NCI-H510A (cell line): ENCODE measurements around the gene BHLHA15.
"Not testable (repeated sequence)": the region's sequence is repeated elsewhere in the genome, so short reads cannot be mapped to it uniquely, and the experiment has no call there.

Source experiments
- DNase-seq: peaks from one replicate; lab custom pipeline; 2025; lab: John Stamatoyannopoulos, UW

BHLHA15 gene

DNA sequence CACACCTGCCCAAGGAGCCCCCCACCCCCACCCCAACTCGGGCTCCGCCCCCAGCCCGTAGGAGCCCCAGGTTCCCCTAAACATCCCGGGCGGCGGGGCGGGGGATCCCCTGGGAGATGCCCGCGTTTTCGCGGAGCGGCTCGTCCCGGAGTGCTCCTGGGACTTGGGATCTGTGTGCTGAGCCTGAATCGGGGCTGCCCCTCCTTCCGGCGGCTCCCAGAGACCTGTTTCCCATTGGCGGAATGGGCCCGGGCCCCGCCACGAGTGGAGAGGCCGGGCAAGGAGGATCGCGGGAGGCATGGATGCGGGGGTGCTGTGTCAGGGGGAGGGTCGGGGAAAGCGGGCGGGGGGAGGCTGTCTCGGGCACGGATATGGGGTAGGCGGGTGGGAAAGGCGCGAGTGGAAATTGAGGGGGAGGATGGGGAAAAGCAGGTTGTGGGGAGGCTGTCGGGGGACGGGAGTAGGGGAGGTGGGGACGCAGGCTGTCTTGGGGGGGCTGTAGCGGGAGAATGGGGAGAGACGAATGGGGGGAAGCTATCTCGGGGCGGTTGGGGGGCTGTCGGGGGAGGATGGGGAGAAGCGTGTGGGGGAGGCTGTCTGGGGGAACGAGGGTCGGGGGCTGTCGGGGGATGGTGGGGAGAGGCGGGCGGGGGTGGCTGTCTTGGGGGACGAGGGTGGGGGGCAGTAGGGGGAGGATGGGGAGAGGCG lies 572 bp upstream of the BHLHA15 start:
- peak; percentile 15 for DNase-seq

DNA sequence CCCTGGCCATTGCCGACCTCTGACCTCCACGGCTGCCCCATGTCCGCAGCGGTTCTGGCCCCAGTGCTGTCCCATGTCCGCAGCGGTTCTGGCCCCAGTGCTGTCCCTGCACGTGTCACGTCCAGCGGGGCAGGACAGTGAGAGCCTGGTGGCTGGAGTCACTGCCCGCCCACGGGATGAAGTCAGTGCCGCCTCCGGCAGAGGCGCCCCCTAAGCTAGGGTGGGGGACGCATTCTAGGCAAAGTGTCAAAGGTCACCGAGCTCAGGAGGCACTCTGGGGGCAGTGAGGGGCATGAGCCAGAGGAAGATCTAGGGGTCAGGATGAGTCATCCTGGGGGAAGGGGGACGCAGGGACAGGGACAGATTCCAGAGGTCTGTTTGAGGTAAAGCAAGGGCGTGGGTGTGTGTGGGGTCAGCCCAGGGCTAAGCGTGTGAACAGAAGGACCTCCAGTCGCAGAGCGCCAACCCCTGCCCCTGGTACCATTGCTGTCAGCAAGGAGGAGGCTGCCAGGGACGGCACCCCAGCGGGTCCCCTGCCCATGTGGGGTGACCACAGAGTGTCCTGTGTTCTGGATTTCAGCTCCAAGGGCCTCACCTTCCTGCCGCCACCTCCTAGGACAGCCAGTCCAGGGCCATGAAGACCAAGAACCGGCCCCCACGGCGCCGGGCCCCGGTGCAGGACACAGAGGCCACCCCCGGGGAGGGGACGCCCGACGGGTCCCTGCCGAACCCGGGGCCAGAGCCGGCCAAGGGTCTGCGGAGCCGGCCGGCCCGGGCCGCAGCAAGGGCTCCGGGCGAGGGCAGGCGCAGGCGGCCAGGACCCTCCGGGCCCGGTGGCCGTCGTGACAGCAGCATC lies 665 bp downstream of the BHLHA15 start:
- no peak for DNase-seq

DNA sequence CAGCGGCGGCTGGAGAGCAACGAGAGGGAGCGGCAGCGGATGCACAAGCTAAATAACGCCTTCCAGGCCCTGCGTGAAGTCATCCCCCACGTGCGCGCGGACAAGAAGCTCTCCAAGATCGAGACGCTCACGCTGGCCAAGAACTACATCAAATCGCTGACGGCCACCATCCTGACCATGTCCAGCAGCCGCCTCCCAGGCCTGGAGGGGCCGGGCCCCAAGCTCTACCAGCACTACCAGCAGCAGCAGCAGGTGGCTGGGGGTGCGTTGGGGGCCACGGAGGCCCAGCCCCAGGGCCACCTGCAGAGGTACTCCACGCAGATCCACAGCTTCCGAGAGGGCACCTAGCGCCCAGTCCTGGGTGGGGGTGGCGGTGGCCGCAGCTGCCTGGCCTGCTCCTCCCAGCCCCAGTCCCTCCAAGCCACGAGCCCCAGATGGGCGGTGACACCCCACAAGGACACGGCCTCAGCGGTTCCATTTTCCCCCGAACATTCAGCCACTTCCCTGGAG lies 1.3 kb downstream of the BHLHA15 start:
- DNase-seq = no peak

DNA sequence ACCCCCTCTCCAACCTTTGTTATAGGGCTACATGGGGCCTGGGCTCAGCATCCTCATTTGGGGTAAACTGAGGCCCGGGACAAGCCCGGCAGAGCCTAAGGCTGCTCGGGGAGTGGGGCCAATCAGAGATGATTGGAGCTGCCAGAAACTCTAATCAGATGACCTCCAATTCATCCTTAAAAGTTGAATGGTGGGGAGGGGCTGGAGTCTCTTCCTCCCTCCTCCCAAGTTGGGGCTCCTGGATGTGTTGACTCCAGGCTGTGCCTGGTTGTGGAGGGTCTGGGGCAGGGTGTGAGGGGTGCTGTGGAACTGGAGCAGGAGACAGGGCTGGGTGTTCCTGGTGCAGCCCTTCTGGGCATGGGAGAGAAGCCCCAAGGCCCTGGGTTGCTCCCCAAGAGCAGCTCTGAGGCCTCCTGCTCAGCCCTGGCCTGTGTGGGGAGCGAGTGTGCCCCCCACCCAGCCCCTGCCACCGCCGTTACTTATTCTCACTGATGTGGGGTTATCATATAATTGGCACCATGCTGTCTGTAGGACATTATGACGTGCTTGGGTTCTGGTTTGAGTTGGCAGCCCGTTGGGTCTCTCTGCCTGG lies 2.2 kb downstream of the BHLHA15 start:
- DNase-seq = no peak

DNA sequence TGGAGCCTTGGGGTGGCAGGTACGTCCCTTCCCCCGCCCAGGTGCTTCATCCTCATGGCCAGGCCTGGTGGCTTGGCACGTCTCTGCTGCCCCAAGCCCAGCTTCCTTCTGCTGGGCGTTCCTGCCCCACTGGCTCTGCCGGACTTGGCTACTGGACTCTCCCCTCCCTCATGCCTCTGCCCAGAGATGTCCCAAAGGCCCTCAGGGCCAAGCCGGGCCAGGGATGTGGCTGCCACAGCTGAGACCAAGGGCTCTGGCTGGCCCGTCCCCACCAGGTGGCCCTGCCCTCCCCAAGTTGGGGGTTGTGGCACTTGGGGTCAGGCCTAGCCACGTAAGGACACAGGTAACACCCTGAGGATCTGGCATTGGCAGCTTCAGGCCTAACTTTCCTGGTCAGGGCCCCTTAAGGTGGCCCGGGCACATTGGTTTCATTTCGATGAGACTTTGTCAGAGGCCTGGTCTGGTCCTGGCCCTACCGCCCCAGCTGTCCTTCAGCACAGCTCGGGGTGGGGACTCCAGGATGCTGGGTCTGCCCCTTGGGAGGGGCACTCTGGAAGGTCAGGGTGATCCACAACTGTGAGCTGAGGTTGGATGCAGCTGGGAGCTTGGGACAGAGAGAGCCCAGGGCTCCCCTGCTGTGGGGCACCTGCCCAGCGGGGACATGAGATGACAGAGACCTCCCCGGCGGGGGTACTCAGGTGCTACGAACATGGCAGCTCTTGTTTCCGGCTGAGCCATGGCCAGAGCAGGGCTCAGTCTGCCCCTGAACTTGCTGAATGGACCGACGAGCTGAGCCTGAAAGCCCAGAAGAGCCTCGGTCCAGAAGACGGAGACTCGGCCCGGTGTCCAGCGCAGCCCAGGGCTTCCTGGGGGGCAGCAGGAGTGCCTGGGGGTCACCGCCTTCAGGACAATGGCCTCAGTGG lies 2.9 kb downstream of the BHLHA15 start:
- DNase-seq = no peak

DNA sequence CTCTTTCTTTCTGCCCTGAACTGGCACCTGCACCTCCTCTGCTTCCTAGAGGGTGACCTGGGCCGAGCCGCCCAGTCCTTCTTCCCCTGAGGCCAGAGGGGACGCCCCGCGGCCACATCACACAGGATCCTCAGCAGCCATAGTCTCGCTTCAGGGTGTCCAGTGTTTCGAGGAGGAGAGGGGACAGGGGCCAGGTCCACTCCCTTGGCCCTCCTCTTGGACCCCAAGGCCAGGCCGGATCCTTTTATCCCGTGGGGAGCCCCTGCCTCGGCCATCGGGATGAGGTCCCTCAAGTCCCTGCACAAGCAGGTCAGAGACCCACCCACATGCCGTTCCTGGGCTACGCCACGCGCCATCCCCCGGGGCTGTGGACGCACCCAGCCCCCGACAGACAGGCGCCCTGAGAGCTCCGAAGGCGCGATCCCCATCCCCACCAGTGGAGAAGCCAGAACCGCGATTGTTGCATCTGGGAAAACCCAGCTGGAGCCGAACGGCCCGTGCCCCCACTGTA lies 3.6 kb downstream of the BHLHA15 start:
- DNase-seq = no peak

DNA sequence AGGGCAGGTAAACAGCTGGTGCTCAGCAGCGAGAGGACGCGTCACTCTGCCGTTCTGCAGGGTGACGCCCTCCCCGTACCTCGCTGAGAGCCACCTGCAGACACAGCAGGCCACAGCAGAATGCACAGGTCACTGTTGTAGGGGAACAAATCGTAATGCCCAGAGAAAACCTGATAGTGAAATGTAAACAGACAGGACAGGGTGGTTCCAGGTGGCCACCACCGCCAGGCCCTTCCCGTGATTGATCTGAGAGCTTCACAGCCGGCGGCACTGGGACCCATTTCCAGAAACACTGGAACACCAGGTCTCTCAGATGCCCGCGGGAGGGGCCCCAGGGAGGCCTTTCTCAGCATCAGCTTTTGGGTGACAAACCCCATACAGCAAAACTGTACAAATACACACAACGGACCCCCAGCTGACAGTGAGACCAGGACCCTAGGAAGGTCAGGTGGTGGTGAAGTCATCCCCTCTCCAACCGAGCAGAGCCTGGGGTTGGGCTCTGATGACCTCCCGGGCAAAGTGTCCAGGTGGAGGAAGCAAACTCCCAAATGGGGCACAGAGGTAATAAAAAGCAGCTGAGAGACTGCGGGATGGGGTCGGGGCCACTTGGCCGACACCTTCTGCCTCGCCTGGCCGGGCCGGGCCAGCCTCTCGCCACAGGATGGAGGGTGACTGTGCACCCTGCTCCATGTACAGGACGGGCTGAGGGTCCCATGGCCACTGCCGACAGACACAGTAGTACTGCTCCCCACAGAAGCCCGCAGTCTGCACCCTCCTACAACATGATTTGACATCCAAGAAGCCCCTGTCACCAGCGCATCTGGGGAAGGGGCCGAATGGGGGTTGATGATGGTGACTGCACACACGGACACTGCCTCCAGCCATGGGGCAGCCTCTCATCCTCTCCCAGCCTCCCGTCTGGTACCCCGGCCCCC lies 4.6 kb downstream of the BHLHA15 start:
- DNase-seq = peak; percentile 63

DNA sequence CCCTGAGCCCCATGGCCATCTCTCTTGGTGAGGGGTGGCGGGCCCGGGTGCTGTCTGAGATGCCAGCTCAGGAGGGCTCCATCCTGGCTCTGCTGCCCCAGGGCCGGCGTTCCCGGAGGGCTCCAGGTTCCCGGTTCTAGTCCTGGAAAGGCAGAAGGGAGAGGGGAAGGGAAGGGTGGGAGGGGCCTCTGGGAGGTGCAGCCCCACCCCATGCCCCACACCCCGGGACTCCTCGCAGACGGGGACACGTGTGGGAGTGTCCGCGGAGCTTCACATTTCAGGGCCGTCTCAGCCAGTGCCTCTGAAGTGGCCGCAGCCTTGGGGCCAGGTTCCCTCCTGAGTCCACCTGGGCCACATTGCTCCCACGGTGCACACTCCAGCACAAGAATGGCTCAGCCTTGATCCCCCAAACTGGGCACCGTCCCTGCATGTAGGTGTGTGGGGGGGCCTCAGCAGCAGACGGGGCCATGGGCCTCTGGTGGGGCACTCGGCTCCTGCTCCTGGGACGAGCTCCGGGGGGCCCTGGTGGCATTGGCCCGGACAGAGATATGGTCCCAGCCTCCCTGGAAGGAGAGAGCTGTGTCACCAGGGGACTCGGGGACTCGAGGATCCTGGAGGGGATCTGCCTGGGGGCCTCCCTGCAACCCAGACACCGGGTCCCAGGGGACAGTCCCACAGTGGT lies 5.8 kb downstream of the BHLHA15 start:
- DNase-seq = no peak

DNA sequence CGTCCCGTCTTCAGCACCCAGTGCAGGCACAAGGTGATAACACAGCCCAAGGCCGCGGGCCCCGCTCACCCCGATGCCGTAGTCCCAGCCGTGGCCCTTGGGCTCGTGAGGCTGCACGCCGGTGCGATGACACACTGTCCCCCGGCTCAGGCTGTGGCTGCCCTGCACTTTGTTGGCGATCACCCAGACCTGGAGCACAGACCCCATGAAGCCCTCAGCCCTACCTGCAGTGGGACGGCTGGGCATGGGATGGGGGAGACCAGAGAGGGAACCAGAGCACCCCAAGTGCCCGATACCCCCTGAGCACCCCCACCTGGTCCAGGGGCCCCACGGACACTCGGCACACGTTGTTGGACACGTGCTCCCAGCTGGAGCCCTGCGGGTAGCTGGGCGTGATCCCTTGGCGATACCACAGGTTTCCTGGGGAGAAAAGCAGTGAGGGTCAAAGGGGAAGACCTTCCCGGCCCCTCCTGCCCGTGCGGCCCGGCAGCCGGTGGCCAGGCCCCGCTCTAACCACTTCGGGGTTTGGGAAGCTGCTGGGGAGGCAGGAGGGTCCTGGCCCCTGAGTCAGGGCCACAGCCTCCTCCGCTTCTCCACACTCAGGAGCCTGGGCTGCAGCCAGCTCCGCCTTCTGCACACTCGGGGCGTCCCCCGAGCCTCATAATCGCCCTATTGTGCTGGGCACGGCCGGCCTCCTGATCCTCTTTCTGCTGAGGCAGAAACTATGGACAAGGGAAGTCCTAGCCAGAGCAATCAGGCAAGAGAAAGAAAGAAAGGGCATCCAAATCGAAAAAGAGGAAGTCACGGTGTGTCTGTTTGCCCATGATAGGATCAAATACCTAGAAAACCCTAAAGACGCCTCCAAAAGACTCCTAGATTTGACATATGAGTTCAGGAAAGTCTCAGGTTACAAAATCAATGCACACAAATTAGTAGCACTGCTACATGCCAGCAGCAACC lies 6.7 kb downstream of the BHLHA15 start:
- no peak for DNase-seq

DNA sequence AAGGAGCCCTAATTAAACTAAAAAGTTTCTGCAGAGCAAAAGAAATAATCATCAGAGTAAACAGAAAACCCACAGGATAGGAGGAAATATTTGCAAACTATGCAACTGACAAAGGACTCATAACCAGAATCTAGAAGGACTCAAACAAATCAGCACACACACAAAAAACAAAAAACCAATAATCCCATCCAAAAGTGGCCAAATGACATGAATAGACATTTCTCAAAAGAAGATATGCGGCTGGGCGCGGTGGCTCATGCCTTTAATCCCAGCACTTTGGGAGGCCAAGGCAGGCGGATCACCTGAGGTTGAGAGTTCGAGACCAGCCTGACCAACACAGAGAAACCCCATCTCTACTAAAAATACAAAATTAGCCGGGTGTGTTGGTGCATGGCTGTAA lies 8.1 kb downstream of the BHLHA15 start:
- not testable (repeated sequence) for DNase-seq

DNA sequence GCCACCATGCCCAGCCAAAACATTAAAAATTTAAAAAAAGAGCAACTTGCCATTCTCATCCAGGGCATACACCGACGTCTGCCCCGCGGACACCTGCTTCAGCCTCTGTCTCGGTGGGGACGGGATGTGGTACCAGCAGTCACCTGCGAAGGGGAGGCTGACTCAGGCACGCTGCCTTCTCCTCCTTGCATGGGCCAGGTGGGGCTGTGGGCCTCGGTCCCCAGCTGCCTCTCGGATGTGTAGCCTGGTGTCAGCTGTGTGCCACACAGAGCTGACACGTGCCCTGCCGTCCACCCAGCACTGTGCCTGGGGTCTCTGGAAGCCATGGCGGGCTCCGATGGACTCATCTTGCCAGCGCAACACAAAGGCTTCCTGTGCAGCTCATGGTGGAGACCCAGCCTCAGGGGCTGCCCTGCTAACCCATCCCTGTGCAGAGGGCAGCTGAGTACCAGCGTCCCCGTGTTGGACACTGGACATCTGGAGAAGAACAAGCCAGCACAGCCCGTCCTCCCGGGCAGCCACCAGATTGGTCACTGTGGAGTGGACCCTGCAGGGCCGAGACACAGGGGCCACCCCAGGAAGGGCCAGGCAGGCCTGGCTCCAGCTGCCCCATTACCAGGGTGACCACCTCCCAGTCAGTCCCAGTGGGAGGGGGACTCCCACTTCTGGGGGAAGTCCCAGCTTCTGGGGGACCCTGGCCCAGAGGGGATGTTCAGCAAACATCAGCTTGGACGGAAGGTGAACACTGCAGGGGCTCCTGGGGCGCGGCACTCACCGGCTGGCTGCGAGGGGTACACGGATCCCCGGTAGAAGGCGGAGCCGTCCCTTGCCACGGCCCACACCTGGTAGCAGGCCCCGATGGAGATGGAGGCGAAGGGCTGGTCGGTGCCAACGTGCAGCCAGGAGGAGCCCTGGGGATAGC lies 10.6 kb downstream of the BHLHA15 start:
- no peak for DNase-seq

DNA sequence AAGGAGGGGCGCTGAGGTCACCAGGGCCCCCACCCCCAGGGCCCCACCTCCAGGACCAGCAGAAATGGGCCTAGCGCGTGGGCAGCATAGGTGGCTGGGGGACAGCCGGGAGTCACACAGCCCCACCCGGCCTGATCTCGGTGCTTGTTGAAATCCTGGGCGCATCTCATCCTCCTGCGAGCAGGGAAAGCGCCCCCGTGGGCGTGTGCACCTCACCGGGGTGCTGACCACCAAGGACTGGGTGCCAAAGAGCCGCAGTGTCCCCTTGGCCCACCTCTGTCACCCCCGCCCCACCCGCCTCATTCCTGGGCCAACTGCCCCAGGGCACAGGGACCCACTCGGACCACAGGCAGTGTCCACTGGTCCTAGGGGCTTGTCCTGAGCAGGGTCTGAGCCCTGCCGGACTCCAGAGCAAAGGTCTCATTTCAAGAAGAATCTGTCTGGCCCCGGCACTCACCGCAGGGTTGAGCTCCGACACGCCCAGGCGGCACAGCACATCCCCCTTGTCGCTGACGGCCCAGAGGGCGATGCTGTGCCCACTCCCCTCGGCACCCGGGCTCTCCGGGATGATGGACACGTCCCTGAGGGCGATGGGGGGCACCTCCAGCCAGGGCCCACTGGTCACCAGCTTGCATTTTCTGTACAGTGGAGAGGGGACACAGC lies 11.4 kb downstream of the BHLHA15 start:
- no peak for DNase-seq

DNA sequence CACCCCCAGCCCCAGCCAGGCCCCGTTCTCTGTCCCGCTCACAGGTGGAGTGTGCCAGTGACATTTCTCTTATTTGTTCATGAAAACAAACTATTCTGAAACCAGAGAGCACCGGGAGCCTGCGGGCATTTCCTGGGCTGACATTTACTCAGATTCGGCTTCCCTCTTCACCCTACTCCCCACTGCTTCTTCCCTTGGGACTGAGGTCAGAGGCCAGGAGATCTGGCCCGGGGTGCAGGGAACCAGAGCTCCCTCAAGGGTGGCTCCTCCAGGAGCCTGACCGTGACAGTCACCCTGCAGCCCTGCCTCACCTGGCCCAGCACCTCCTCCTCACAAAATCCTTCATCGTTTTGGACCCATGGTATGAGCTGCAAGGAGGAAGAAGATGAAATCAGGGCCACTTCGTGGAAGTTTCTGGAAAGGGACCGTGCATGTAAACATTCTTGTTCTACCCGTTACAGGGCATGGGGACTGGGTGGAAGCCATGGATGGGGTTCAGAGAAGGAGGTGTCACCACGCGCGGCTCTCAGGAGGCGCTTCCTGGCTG lies 12.2 kb downstream of the BHLHA15 start:
- DNase-seq = no peak

DNA sequence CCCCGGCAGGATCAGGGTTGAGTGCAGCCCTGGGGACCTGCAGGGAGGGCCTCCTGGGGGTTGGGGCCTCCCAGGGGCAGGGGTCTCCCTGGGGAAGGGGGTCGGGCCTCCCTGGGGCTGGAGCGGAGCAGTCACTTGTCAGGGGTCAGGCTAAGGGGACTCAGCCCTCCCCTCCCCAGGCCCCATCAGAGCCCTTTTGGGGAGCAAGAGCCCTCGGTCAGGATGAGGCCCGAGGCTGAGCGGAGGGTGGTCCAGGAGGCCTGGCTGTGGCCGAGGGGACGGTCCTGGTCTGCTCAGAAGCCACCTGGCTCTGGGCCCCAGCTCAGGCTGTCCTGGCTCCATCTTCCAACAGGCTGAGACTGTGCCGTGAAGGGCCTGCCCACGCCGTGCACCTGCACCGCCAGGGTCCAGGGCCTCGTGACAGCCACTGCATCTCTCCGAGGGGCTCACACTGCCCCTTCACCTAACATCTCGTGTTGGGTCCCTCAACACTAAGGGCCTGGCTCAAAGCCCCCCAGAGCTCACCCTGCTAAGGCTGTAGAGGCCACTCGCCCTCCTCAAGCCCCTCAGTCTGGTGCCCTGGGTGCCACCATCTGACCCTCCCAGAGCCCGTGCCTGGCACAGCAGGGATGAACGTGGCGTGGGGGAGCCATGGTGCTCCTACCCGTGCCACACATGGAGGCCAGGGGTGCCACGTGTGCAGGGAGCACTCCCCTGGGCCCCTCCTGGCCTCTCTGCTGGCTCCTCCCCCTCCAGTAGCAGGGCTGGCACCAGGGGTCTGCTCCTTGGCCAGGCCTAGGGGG lies 12.9 kb downstream of the BHLHA15 start:
- no peak for DNase-seq

DNA sequence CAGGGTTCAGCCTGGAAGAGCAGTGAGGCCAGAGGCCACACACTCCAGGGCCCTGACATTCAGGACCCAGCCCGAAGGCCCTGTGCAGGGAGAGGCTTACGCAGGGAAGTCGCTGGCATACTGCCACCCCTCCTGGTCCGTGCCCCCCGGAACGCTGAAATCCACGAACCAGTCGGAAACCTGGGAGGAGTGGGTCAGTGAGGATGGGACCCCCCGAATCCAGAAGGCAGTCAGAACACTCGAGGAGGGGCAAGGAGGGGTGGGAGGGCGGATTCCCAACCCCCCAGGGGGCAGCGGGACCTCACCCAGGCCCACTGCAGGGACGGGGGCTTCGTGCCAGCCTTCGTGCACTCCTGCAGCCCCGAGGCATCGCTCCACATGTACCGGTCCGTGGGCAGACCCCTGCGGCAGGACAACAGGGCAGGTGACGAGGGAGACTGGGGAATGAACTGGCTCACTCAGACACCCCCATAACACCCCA lies 13.5 kb downstream of the BHLHA15 start:
- no peak for DNase-seq
